ENCODE measurements around the gene TRIM9.
A peak's percentile ranks its signal among the peaks of the same experiment; 100 is the strongest.

TRIM9 gene

DNA sequence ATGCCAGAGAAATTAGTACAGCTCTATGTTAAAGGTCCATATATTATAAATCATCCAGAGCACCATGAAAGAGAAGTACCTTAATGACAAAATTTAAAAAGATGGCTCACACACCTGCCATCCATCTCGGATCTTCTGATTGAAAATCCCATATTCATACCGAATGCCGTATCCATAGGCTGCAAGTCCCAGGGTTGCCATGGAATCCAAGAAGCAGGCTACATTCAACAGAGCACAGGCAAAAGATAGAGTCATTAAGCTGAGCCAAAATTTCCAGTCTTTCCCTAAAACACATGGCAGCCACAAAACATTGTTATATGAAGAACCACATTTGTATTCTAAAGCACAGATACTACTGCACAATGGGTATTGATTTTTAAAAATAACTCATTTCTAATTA, 163.3 kb downstream of the TRIM9 start:
- DNase-seq, result no peak

DNA sequence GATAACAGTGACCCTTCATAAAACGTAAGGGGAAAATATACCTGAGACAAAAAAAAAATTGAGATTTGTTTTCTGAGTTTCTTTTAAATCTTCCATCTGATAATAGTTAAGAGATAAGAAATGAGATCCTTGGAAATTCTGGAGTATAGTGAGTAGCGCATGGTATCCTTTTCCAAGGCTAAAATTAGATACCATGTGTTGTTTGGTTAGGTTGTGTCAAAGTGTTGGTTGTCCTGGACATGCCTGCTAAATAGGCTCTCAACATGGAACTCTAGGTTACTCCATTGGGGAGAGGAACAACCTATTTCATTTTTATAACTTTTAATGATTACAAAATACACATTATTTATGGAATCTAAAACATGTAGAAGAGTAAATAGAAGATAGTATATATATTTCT, 165.4 kb downstream of the TRIM9 start:
- DNase-seq, result no peak

DNA sequence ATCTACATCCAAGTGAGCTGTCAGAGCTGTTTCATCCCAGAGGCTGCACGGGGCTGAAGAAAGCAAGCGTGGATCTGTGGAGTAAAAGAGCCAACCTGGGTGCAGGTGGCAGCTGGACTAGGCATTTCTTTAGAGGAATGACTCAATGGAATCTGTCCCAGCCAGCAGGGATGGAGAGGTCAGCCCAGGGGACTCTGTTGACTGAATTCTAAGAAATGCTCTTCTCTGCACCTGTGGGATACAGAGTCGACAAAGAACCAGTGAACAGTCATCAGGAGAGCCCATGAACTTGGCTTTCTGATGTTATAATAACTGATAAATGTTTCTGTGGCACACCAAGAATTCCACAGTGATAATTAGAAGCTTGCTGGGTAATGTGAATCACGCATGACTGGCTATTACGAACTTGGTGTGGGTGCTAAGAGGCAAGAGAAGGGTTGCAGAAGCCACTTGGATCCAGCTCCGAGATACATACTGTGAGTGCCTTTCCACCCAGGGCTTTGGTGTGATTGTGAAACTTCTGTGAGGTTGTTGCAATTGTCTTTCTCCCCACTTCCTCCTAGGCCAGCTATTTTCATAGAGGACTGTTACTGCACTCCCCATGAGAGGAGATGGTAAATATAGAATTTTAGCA, 166.8 kb downstream of the TRIM9 start:
- DNase-seq, result peak; percentile 81

DNA sequence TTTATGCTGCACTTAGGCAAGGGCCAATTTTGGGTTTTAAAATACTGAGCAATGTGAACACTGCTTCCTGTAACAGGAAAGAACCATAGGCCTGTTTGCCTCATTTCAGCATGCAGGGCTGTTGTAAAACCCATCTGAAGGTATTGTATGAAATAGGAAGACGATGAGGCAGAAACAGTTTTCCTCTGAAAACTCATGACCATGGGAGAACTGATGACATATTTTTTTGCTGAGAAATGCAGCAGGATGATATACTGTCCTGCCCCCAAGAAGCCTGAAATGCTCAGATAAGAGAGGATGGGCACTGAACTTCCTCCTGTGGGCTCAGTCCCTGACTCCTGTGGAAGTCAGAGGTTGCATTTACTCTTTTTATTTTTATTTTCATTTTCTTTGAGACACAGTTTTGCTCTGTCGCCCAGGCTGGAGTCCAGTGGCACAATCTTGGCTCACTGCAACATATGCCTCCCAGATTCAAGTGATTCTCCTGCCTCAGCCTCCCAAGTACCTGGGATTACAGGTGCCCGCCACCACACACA, 168.0 kb downstream of the TRIM9 start:
- no peak for DNase-seq

All from EL (cell line).